ENCODE measurements around the gene OSBPL6.

- TF ChIP-seq POLR2A (IDR thresholded peaks at IDR 0.05) (no peak), CTCF (IDR thresholded peaks at IDR 0.05) (no peak)
Observed at GRCh38 chr2:178188466-178188865, 5.8 kb upstream of the OSBPL6 start.
